Measurements from ENCODE around the gene IFNL2.

The IFNL2 gene

DNA sequence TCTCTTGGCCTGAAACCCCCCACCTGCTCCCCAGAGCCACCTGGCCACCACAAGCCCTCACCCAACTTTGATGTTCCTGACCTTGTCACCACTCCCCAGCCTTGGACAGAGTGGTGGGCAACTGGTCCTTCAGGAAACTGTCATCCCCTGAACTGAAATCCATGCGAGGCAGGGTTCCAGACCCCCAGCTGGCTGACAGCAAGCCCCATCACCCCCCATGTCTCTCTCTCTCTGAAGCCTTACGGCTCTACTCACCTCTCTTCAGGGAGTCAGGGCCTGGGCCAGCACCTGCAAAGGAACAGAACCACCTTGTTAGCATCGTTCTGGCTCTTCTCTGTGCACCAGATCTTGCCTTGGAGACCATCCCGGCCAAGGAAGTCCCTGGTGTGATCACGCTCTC is 49.9 kb downstream of the IFNL2 start:
- DNase-seq (ENCODE audit: low read depth) = no peak

- DNase-seq (ENCODE audit: low read depth) = no peak
Measured at GRCh38 chr19:39318690-39319089, 50.5 kb downstream of the IFNL2 start.

- DNase-seq (ENCODE audit: low read depth) = no peak
Measured at GRCh38 chr19:39319098-39319891, 51.1 kb downstream of the IFNL2 start.
